ENCODE results near the gene ZNF77.
A peak's percentile ranks its signal among the peaks of the same experiment; 100 is the strongest.
"Not testable (repeated sequence)": the region's sequence is repeated elsewhere in the genome, so short reads cannot be mapped to it uniquely, and the experiment has no call there.

The ZNF77 gene

GRCh38 chr19:2896694-2897093 lies 48.1 kb downstream of the ZNF77 start:
- no peak for TF ChIP-seq SNAI2 (CRISPR knock-in tag; IDR thresholded peaks at IDR 0.05)
- TF ChIP-seq, protein P1, sequence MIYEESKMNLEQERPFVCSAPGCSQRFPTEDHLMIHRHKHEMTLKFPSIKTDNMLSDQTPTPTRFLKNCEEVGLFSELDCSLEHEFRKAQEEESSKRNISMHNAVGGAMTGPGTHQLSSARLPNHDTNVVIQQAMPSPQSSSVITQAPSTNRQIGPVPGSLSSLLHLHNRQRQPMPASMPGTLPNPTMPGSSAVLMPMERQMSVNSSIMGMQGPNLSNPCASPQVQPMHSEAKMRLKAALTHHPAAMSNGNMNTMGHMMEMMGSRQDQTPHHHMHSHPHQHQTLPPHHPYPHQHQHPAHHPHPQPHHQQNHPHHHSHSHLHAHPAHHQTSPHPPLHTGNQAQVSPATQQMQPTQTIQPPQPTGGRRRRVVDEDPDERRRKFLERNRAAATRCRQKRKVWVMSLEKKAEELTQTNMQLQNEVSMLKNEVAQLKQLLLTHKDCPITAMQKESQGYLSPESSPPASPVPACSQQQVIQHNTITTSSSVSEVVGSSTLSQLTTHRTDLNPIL (CRISPR knock-in tag; IDR thresholded peaks at IDR 0.05; ENCODE audit: low read depth) = no peak
- no peak for ATAC-seq

- not testable (repeated sequence) for ATAC-seq
Observed at GRCh38 chr19:2890531-2890930, 54.2 kb downstream of the ZNF77 start.

DNA sequence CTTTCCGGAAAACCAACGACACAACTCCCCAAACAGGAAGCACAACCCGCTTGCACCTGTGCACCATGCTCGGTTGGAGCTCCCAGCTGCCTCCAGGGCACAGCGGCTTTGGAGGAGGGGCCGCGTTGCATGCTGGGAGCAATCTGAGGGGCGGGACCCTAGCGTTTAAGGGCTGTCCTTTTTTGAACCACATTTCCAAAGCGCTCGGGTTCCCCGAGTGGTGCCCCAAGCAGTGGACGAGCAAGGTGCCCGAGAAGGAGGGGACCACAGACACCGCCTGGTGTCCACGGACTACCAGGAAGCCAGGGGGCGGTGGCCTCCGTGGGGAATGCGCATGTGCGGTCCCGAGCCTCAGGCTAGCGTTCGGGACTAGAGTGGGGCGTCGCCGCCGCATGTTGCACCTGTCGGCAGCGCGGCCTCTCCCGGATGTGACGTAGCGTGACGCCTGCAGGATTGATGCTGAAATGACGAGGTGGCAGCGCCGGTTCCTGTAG lies 56.0 kb downstream of the ZNF77 start:
- TF ChIP-seq ZNF70 (CRISPR knock-in tag; IDR thresholded peaks at IDR 0.05) = no peak
- no peak for TF ChIP-seq ZFP3 (CRISPR knock-in tag; IDR thresholded peaks at IDR 0.05)
- TF ChIP-seq ISL1 (CRISPR knock-in tag; IDR thresholded peaks at IDR 0.05) = no peak
- no peak for TF ChIP-seq OSR1 (CRISPR knock-in tag; IDR thresholded peaks at IDR 0.05)
- TF ChIP-seq ZC3H10 (CRISPR knock-in tag; IDR thresholded peaks at IDR 0.05) = no peak
- TF ChIP-seq, protein P2, sequence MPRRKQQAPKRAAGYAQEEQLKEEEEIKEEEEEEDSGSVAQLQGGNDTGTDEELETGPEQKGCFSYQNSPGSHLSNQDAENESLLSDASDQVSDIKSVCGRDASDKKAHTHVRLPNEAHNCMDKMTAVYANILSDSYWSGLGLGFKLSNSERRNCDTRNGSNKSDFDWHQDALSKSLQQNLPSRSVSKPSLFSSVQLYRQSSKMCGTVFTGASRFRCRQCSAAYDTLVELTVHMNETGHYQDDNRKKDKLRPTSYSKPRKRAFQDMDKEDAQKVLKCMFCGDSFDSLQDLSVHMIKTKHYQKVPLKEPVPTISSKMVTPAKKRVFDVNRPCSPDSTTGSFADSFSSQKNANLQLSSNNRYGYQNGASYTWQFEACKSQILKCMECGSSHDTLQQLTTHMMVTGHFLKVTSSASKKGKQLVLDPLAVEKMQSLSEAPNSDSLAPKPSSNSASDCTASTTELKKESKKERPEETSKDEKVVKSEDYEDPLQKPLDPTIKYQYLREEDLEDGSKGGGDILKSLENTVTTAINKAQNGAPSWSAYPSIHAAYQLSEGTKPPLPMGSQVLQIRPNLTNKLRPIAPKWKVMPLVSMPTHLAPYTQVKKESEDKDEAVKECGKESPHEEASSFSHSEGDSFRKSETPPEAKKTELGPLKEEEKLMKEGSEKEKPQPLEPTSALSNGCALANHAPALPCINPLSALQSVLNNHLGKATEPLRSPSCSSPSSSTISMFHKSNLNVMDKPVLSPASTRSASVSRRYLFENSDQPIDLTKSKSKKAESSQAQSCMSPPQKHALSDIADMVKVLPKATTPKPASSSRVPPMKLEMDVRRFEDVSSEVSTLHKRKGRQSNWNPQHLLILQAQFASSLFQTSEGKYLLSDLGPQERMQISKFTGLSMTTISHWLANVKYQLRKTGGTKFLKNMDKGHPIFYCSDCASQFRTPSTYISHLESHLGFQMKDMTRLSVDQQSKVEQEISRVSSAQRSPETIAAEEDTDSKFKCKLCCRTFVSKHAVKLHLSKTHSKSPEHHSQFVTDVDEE (CRISPR knock-in tag; IDR thresholded peaks at IDR 0.05) = no peak
- TF ChIP-seq TOX (CRISPR knock-in tag; IDR thresholded peaks at IDR 0.05; ENCODE audit: borderline replicate concordance) = no peak
- TF ChIP-seq ZNF565 (CRISPR knock-in tag; conservative IDR thresholded peaks at IDR 0.05; ENCODE audit: low read depth) = no peak
- TF ChIP-seq SNAI2 (CRISPR knock-in tag; IDR thresholded peaks at IDR 0.05) = no peak
- no peak for TF ChIP-seq ZFP30 (CRISPR knock-in tag; IDR thresholded peaks at IDR 0.05)
- TF ChIP-seq, protein P3, sequence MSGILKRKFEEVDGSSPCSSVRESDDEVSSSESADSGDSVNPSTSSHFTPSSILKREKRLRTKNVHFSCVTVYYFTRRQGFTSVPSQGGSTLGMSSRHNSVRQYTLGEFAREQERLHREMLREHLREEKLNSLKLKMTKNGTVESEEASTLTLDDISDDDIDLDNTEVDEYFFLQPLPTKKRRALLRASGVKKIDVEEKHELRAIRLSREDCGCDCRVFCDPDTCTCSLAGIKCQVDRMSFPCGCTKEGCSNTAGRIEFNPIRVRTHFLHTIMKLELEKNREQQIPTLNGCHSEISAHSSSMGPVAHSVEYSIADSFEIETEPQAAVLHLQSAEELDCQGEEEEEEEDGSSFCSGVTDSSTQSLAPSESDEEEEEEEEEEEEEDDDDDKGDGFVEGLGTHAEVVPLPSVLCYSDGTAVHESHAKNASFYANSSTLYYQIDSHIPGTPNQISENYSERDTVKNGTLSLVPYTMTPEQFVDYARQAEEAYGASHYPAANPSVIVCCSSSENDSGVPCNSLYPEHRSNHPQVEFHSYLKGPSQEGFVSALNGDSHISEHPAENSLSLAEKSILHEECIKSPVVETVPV (CRISPR knock-in tag; IDR thresholded peaks at IDR 0.05) = no peak
- no peak for TF ChIP-seq POU6F1 (CRISPR knock-in tag; IDR thresholded peaks at IDR 0.05; ENCODE audit: borderline replicate concordance, low read depth)
- TF ChIP-seq TCF4 (CRISPR knock-in tag; IDR thresholded peaks at IDR 0.05; ENCODE audit: borderline replicate concordance) = no peak
- no peak for TF ChIP-seq RARB (CRISPR knock-in tag; IDR thresholded peaks at IDR 0.05)
- TF ChIP-seq CSDC2 (CRISPR knock-in tag; IDR thresholded peaks at IDR 0.05) = no peak
- no peak for TF ChIP-seq PATZ1 (CRISPR knock-in tag; IDR thresholded peaks at IDR 0.05; ENCODE audit: borderline replicate concordance)
- no peak for ATAC-seq

- ATAC-seq = peak; percentile 89
- no peak for TF ChIP-seq ZFP3 (CRISPR knock-in tag; IDR thresholded peaks at IDR 0.05)
- no peak for TF ChIP-seq ZNF565 (CRISPR knock-in tag; conservative IDR thresholded peaks at IDR 0.05; ENCODE audit: low read depth)
- no peak for TF ChIP-seq ISL1 (CRISPR knock-in tag; IDR thresholded peaks at IDR 0.05)
- TF ChIP-seq ARNTL (CRISPR knock-in tag; IDR thresholded peaks at IDR 0.05; ENCODE audit: borderline replicate concordance, low read depth) = no peak
- no peak for TF ChIP-seq TCF4 (CRISPR knock-in tag; IDR thresholded peaks at IDR 0.05; ENCODE audit: borderline replicate concordance)
- TF ChIP-seq ZC3H10 (CRISPR knock-in tag; IDR thresholded peaks at IDR 0.05) = no peak
- no peak for TF ChIP-seq SNAI2 (CRISPR knock-in tag; IDR thresholded peaks at IDR 0.05)
- no peak for TF ChIP-seq CSDC2 (CRISPR knock-in tag; IDR thresholded peaks at IDR 0.05)
- TF ChIP-seq ESRRG (CRISPR knock-in tag; IDR thresholded peaks at IDR 0.05) = no peak
- TF ChIP-seq, protein P1 (CRISPR knock-in tag; IDR thresholded peaks at IDR 0.05; ENCODE audit: low read depth) = no peak
- no peak for TF ChIP-seq ZNF70 (CRISPR knock-in tag; IDR thresholded peaks at IDR 0.05)
- no peak for TF ChIP-seq ZNF8 (CRISPR knock-in tag; IDR thresholded peaks at IDR 0.05)
- no peak for TF ChIP-seq OSR1 (CRISPR knock-in tag; IDR thresholded peaks at IDR 0.05)
- no peak for TF ChIP-seq RARB (CRISPR knock-in tag; IDR thresholded peaks at IDR 0.05)
Observed at GRCh38 chr19:2887391-2887914, 57.3 kb downstream of the ZNF77 start.

All from SK-N-SH treated with all-trans-retinoic acid at 6 μM for 48 hours (cell line).